ENCODE measurements around the gene SUGP2.

The SUGP2 gene

DNA sequence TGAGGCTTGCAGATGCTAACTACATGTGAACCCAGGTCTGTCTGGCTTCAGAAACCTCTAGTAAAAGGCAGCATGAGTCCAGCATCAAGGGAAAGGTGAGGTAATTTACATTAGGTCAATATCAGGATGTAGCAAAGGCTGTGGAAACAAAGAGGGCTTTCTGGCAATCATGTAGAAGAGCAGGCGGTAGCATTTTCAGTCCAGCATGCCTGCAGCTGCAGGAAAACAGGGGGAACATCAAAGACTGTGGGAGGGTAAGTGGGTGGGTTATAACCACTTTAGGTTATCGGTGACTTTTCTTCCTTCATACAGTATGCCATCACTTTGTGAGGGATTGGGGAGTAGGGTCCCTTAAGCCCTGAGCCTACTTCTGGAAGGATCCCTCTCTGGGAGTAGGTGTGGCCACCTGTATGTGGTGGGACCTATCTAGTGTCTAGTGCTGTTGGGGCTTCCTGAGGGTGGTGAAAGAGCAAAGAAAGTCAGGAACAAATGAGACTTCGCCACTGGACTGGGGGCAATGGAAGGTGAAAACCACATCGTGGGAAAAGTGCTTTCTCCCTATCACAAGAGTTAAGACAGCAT lies 10.8 kb downstream of the SUGP2 start:
- Histone ChIP-seq H2AFZ (ENCODE audit: low read depth, low read length, severe bottlenecking) (no peak overlapping the region), H4K20me1 (ENCODE audit: low read depth, low read length) (peaks cover 17% of the 10 kb centered on the region; the same call in 1 of the 2 replicates)

DNA sequence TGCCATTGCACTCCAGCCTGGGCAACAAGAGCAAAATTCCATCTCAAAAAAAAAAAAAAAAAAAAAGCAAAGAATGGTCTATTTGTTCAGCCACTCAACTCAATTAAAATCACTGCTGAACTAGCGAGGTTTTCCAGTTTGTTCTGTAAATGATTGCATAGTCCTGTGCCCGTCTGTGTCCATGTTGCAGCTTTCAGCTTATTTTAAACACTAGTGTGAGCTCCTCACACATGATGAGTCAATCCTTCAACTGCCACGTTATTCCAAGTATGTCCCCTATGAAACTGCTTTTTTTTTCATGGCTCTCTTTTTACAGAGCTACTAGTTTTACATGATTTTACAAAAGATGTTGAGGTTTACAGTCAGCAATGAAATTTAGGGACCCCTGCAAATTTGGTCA lies 12.2 kb downstream of the SUGP2 start:
- Histone ChIP-seq H3K9ac (ENCODE audit: low read length) (no peak overlapping the region), H3F3A (ENCODE audit: insufficient read depth) (no peaks in the 10 kb centered on the region), H3K79me2 (ENCODE audit: insufficient read depth, low read length) (peaks cover 83% of the 10 kb centered on the region), H3K36me3 (ENCODE audit: low read length) (peaks cover 38% of the 10 kb centered on the region), H3K27me3 (ENCODE audit: low read length) (no peaks in the 10 kb centered on the region), H3K4me3 (ENCODE audit: insufficient read depth, low read length, poor library complexity, severe bottlenecking) (no peak overlapping the region), H3K9me2 (replicated peaks; ENCODE audit: insufficient read depth, low read length) (no peaks in the 10 kb centered on the region), H2AFZ (ENCODE audit: low read depth, low read length, severe bottlenecking) (no peak overlapping the region), H3K4me2 (ENCODE audit: low read depth, low read length, poor library complexity, severe bottlenecking) (no peak overlapping the region), H4K20me1 (ENCODE audit: low read depth, low read length) (peaks cover 12% of the 10 kb centered on the region; the same call in 1 of the 2 replicates), H3K9me3 (ENCODE audit: insufficient read depth, low read length) (no peaks in the 10 kb centered on the region), H3K27ac (ENCODE audit: low read depth, low read length) (no peak overlapping the region)
- TF ChIP-seq CTCF (IDR thresholded peaks at IDR 0.05; ENCODE audit: insufficient read depth, low read length, poor library complexity, severe bottlenecking): no peak
- TF ChIP-seq EZH2phosphoT487 (conservative IDR thresholded peaks at IDR 0.05; ENCODE audit: low read length): no peak

More for the DNA sequence above, 10.8 kb downstream of the SUGP2 start:
- Histone ChIP-seq H3K9me3 (ENCODE audit: insufficient read depth, low read length) (no peaks in the 10 kb centered on the region), H3F3A (ENCODE audit: insufficient read depth) (no peaks in the 10 kb centered on the region), H3K4me3 (ENCODE audit: insufficient read depth, low read length, poor library complexity, severe bottlenecking) (no peak overlapping the region), H3K4me2 (ENCODE audit: low read depth, low read length, poor library complexity, severe bottlenecking) (no peak overlapping the region), H3K27ac (ENCODE audit: low read depth, low read length) (no peak overlapping the region), H3K9me2 (replicated peaks; ENCODE audit: insufficient read depth, low read length) (no peaks in the 10 kb centered on the region), H3K36me3 (ENCODE audit: low read length) (peaks cover 34% of the 10 kb centered on the region; the same call in 1 of the 2 replicates), H3K9ac (ENCODE audit: low read length) (no peak overlapping the region), H3K79me2 (ENCODE audit: insufficient read depth, low read length) (peaks cover 84% of the 10 kb centered on the region), H3K27me3 (ENCODE audit: low read length) (no peaks in the 10 kb centered on the region)
- TF ChIP-seq CTCF (IDR thresholded peaks at IDR 0.05; ENCODE audit: insufficient read depth, low read length, poor library complexity, severe bottlenecking): no peak
- no peak for TF ChIP-seq EZH2phosphoT487 (conservative IDR thresholded peaks at IDR 0.05; ENCODE audit: low read length)

DNA sequence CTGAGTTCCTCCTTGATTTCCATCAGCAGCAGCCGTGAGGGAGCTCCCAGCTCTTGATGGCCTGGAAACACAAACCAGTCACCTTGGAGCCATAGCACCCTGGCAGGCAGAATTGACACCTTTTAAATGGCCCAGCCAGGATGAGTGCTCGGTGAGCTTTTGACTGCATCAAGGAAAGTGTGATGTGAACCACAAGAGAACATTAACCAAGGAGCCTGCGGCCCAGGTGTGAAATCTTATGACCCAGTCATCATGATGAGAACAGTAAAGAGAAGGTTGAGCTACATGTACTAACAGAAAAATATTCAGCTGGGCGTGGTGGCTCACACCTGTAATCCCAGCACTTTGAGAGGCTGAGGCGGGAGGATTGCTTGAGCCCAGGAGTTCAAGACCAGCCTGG lies 22.8 kb downstream of the SUGP2 start:
- Histone ChIP-seq H3K4me2 (ENCODE audit: low read depth, low read length, poor library complexity, severe bottlenecking) (no peak overlapping the region), H3K36me3 (ENCODE audit: low read length) (peaks cover 10% of the 10 kb centered on the region; the same call in 1 of the 2 replicates)

More for the DNA sequence above, 22.8 kb downstream of the SUGP2 start:
- no peaks in the 10 kb centered on the region; the same call in 1 of the 2 replicates for H3F3A ChIP-seq (ENCODE audit: insufficient read depth)
- H3K4me3 ChIP-seq (ENCODE audit: insufficient read depth, low read length, poor library complexity, severe bottlenecking): no peak overlapping the region
- no peaks in the 10 kb centered on the region for H3K27me3 ChIP-seq (ENCODE audit: low read length)
- TF ChIP-seq EZH2phosphoT487 (conservative IDR thresholded peaks at IDR 0.05; ENCODE audit: low read length) (no peak), CTCF (IDR thresholded peaks at IDR 0.05; ENCODE audit: insufficient read depth, low read length, poor library complexity, severe bottlenecking) (no peak)
- H3K27ac ChIP-seq (ENCODE audit: low read depth, low read length): no peak overlapping the region
- no peak overlapping the region for H2AFZ ChIP-seq (ENCODE audit: low read depth, low read length, severe bottlenecking)
- no peak overlapping the region for H3K9ac ChIP-seq (ENCODE audit: low read length)
- no peaks in the 10 kb centered on the region for H3K9me3 ChIP-seq (ENCODE audit: insufficient read depth, low read length)
- H3K9me2 ChIP-seq (replicated peaks; ENCODE audit: insufficient read depth, low read length): no peaks in the 10 kb centered on the region
- peaks cover 5% of the 10 kb centered on the region for H3K79me2 ChIP-seq (ENCODE audit: insufficient read depth, low read length)
- H4K20me1 ChIP-seq (ENCODE audit: low read depth, low read length): no peaks in the 10 kb centered on the region

Data from SU-DHL-6 (cell line).